CD14-positive monocyte (primary cell): Measurements from ENCODE around the gene CLEC4M. TPM values are rescaled to one million over a fixed set of nuclear protein-coding genes. Genes with fewer than 3 reads are reported as not detected.
A peak's percentile ranks its signal among the peaks of the same experiment; 100 is the strongest.

Experiments
- DNase-seq, 3 donors: peaks; one replicate each; pipeline ENCODE4 v3.0.0-alpha.2; 2011 to 2022
- H2AFZ ChIP-seq: 2 replicates; pipeline ENCODE4 v1.6.0; 2012; ENCODE audit warnings: mild to moderate bottlenecking, low read depth, low read length, inconsistent platforms; ENCODE audit not compliant: insufficient read depth, poor library complexity, severe bottlenecking
- H3K27ac ChIP-seq, 2 donors: 1 replicate in 1 of 2; 2 replicates in 1 of 2; pipeline ENCODE4 v1.5.1; 2012 to 2013; ENCODE audit warnings: low read length in 2 of 2, control low read depth in 1 of 2, inconsistent platforms in 1 of 2, low read depth in 1 of 2, mild to moderate bottlenecking in 1 of 2
- H3K27me3 ChIP-seq, 2 donors: one replicate each; pipeline versions ENCODE4 v1.6.0 to v1.6.1; 2011 to 2013; ENCODE audit warnings: low read length in 2 of 2; ENCODE audit not compliant: control insufficient read depth in 2 of 2, insufficient read depth in 2 of 2
- H3K36me3 ChIP-seq, 2 donors: replicated peaks in 1 of 2; 1 replicate in 1 of 2; 2 replicates in 1 of 2; pipeline versions ENCODE4 v1.5.1 to v1.6.1; 2012 to 2013; ENCODE audit warnings: low read length in 2 of 2, control low read depth in 1 of 2, inconsistent platforms in 1 of 2, mild to moderate bottlenecking in 1 of 2; ENCODE audit not compliant: insufficient read depth in 2 of 2, control insufficient read depth in 1 of 2
- H3K4me1 ChIP-seq, 2 donors: 1 replicate in 1 of 2; 2 replicates in 1 of 2; pipeline versions ENCODE4 v1.5.1 to v1.6.1; 2012 to 2013; ENCODE audit warnings: low read length in 2 of 2, control low read depth in 1 of 2, inconsistent platforms in 1 of 2, mild to moderate bottlenecking in 1 of 2, moderate library complexity in 1 of 2; ENCODE audit not compliant: insufficient read depth in 2 of 2, control insufficient read depth in 1 of 2
- H3K4me2 ChIP-seq: replicated peaks from 2 replicates; pipeline ENCODE3; 2012; ENCODE audit warnings: low read length, moderate library complexity, mild to moderate bottlenecking; ENCODE audit not compliant: poor library complexity, severe bottlenecking; ENCODE audit errors: extremely low read depth
- H3K4me3 ChIP-seq, 3 experiments: fragments of 200-600 bp in 1 of 3; sonication (generic) in 1 of 3; replicated peaks in 1 of 3; 1 replicate in 2 of 3; 2 replicates in 1 of 3; pipeline ENCODE4 v1.5.1; 2011 to 2013; ENCODE audit warnings: low read length in 3 of 3, mild to moderate bottlenecking in 3 of 3, control low read depth in 2 of 3, low read depth in 2 of 3, inconsistent platforms in 1 of 3, moderate library complexity in 1 of 3
- H3K79me2 ChIP-seq: 2 replicates; pipeline ENCODE4 v1.6.0; 2012; ENCODE audit warnings: mild to moderate bottlenecking, control low read depth, inconsistent platforms, low read length, moderate library complexity; ENCODE audit not compliant: insufficient read depth
- H3K9ac ChIP-seq: 2 replicates; pipeline ENCODE4 v1.6.0; 2017; ENCODE audit warnings: low read length, mild to moderate bottlenecking; ENCODE audit not compliant: insufficient read depth, poor library complexity, severe bottlenecking
- H3K9me3 ChIP-seq, 2 donors: replicated peaks in 1 of 2; 1 replicate in 1 of 2; 2 replicates in 1 of 2; pipeline versions ENCODE4 v1.5.1 to v1.6.1; 2012 to 2013; ENCODE audit warnings: low read length in 2 of 2, control low read depth in 1 of 2; ENCODE audit not compliant: control insufficient read depth in 1 of 2, insufficient read depth in 1 of 2
- H4K20me1 ChIP-seq: 2 replicates; pipeline ENCODE4 v1.6.0; 2012; ENCODE audit warnings: mild to moderate bottlenecking, low read length, control low read depth, moderate library complexity; ENCODE audit not compliant: insufficient read depth
- H3K27ac Mint-ChIP-seq, 7 donors: one replicate each; pipeline ENCODE4 v1.8.0; 2020; ENCODE audit warnings: mild to moderate bottlenecking in 7 of 7, mixed read lengths in 7 of 7, moderate library complexity in 6 of 7, inconsistent platforms in 2 of 7
- H3K27me3 Mint-ChIP-seq, 3 donors: one replicate each; pipeline ENCODE4 v1.8.0; 2021 to 2022; ENCODE audit warnings: low read depth in 3 of 3, mild to moderate bottlenecking in 3 of 3, mixed read lengths in 3 of 3, moderate library complexity in 3 of 3, inconsistent platforms in 1 of 3
- H3K36me3 Mint-ChIP-seq, 2 donors: one replicate each; pipeline ENCODE4 v1.8.0; 2020; ENCODE audit warnings: mixed read lengths in 2 of 2, inconsistent platforms in 1 of 2, mild to moderate bottlenecking in 1 of 2
- H3K4me1 Mint-ChIP-seq: one replicate; pipeline ENCODE4 v1.8.0; 2020; ENCODE audit warnings: mild to moderate bottlenecking, mixed read lengths
- H3K4me3 Mint-ChIP-seq, 2 donors: one replicate each; pipeline ENCODE4 v1.8.0; 2020; ENCODE audit warnings: mild to moderate bottlenecking in 2 of 2, mixed read lengths in 2 of 2, moderate library complexity in 1 of 2
- H3K9me3 Mint-ChIP-seq, 7 donors: one replicate each; pipeline ENCODE4 v1.8.0; 2020 to 2022; ENCODE audit warnings: mixed read lengths in 7 of 7, mild to moderate bottlenecking in 6 of 7, moderate library complexity in 6 of 7, inconsistent platforms in 2 of 7
- CTCF ChIP-seq: fragments of 200-600 bp; IDR thresholded peaks from one replicate; pipeline ENCODE4 v1.8.0; 2022; ENCODE audit warnings: antibody characterized with exemption, mild to moderate bottlenecking
- WGBS: methylation state at CpG from one replicate; pipeline ENCODE4 v1.1.5; 2013; ENCODE audit warnings: missing lambda C conversion rate; ENCODE audit not compliant: insufficient coverage; 5-methylcytosine and 5-hydroxymethylcytosine counted together
- intact Hi-C, 2 donors: fragments of 100-400 bp; cut with micrococcal nuclease; formaldehyde crosslinking; loops; one replicate each; pipeline versions ENCODE4 v1.15.0 to v1.15.1; 2023
- polyA plus RNA-seq, 3 donors: library from polyadenylated mRNA; depleted of rRNA in 1 of 3; unstranded in 2 of 3; stranded (reverse) in 1 of 3; fragments of 300-500 nt in 2 of 3; fragments of >200 nt in 1 of 3; fragmentation: Illumina TruSeq in 2 of 3; gene quantifications; 1 replicate in 2 of 3; 2 replicates in 1 of 3; pipeline ENCODE4 v1.2.3, GENCODE V29; 2012 to 2021

Gene CLEC4M
- polyA plus RNA-seq, 3 donors: not detected

GRCh38 chr19:7817801-7818200 lies 54.8 kb downstream of the CLEC4M start:
- Histone ChIP-seq H3K9me3 (peaks cover 30 to 43% of the 10 kb centered on the region in 2 donors), H3K4me2 (no peak overlapping the region), H3K4me3 (no peak overlapping the region), H3K4me1 (peaks cover 12 to 14% of the 10 kb centered on the region in 2 donors), H3K9ac (no peak overlapping the region), H2AFZ (no peak overlapping the region), H3K36me3 (no peaks in the 10 kb centered on the region), H4K20me1 (no peaks in the 10 kb centered on the region), H3K79me2 (no peaks in the 10 kb centered on the region), H3K27ac (no peak overlapping the region), H3K27me3 (peaks cover 0 to 9% of the 10 kb centered on the region in 2 donors)
- Mint-ChIP-seq H3K27me3 (peaks cover 4 to 16% (median 6%) of the 10 kb centered on the region in 3 donors), H3K27ac (no peak overlapping the region), H3K4me3 (no peak overlapping the region), H3K4me1 (peaks cover 16% of the 10 kb centered on the region), H3K9me3 (peaks cover 13 to 49% (median 39%) of the 10 kb centered on the region in 7 donors), H3K36me3 (peaks cover 0 to 8% of the 10 kb centered on the region in 2 donors)
- intact Hi-C loops: no loop called here
- DNase-seq: peak; percentile 33 to 46 (median 44)
- no peak for TF ChIP-seq CTCF
- whole genome bisulfite sequencing: 33% methylated on average over 1 of the region's 1 CpG

DNA sequence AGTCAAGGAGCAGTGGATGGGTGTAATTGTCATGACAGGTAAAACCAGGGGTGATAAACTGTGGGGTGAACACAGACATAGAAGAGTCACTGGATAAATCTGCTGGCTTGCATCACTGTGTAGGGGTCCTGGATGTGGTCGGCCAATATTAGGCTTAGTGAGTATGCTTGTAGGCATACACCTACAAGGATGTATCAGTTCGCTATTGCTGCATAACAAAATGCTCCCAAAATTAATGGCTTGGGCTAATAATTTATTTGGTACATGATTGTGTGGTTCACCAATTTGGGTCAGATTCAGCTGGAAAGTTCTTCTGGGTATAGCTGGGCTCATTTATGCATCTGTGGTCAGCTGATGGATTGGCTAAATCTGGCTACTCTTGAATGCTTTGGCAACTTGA lies 55.8 kb downstream of the CLEC4M start:
- no peak for TF ChIP-seq CTCF
- H3K27me3 ChIP-seq: peaks cover 0 to 9% of the 10 kb centered on the region in 2 donors
- no peaks in the 10 kb centered on the region for H4K20me1 ChIP-seq
- peaks cover 30 to 36% of the 10 kb centered on the region in 2 donors for H3K9me3 ChIP-seq
- H3K4me2 ChIP-seq: no peak overlapping the region
- no peak for DNase-seq
- H2AFZ ChIP-seq: no peak overlapping the region
- intact Hi-C loops: no loop called here
- no peak overlapping the region for H3K27ac ChIP-seq
- H3K4me1 ChIP-seq: peaks cover 12 to 14% of the 10 kb centered on the region in 2 donors
- no peak overlapping the region for H3K9ac ChIP-seq
- peaks cover 13 to 45% (median 33%) of the 10 kb centered on the region in 7 donors for H3K9me3 Mint-ChIP-seq
- peaks cover 16% of the 10 kb centered on the region for H3K4me1 Mint-ChIP-seq
- H3K4me3 Mint-ChIP-seq: no peak overlapping the region
- no peaks in the 10 kb centered on the region for H3K79me2 ChIP-seq
- peaks cover 5 to 18% (median 6%) of the 10 kb centered on the region in 3 donors for H3K27me3 Mint-ChIP-seq
- no peak overlapping the region for H3K4me3 ChIP-seq
- H3K36me3 ChIP-seq: no peaks in the 10 kb centered on the region
- H3K27ac Mint-ChIP-seq: no peak overlapping the region
- WGBS: 94% methylated on average over 2 of the region's 2 CpGs
- peaks cover 0 to 8% of the 10 kb centered on the region in 2 donors for H3K36me3 Mint-ChIP-seq

Other genes with a start within 250 kb of the CLEC4M start
- gene ZNF358, start 247.1 kb upstream of the CLEC4M start, polyA plus RNA-seq: 1 to 10 TPM in 2 of 3 donors, under 1 TPM in 1; 0.41 to 8.6 (median 1.0) TPM
- gene MCOLN1, start 240.6 kb upstream of the CLEC4M start, polyA plus RNA-seq: 100 to 1,000 TPM in 1 of 3 donors, 10 to 100 TPM in 2; 32.8 to 133 (median 34.3) TPM
- 100 to 1,000 TPM in 1 of 3 donors, 10 to 100 TPM in 2; 11.2 to 178 (median 14.4) TPM for gene PNPLA6, start 227.5 kb upstream of the CLEC4M start, polyA plus RNA-seq
- under 1 TPM in 1 of 3 donors, not detected in 2; 0.05 TPM for gene CAMSAP3, start 167.4 kb upstream of the CLEC4M start, polyA plus RNA-seq
- gene XAB2, start 133.7 kb upstream of the CLEC4M start, polyA plus RNA-seq: 10 to 100 TPM in 1 of 3 donors, 1 to 10 TPM in 2; 4.6 to 55.7 (median 8.8) TPM
- gene PET100, start 133.4 kb upstream of the CLEC4M start, polyA plus RNA-seq: 100 to 1,000 TPM in 2 of 3 donors, 10 to 100 TPM in 1; 64.6 to 386 (median 300) TPM
- gene PCP2, start 129.5 kb upstream of the CLEC4M start, polyA plus RNA-seq: 1 to 10 TPM in 1 of 3 donors, not detected in 2; 1.8 TPM
- gene STXBP2, start 126.1 kb upstream of the CLEC4M start, polyA plus RNA-seq: 100 to 1,000 TPM; 249 to 846 (median 327) TPM
- gene RETN, start 94.2 kb upstream of the CLEC4M start, polyA plus RNA-seq: 100 to 1,000 TPM in 1 of 3 donors, 10 to 100 TPM in 2; 42.1 to 119 (median 60.0) TPM
- gene MCEMP1, start 86.2 kb upstream of the CLEC4M start, polyA plus RNA-seq: 100 to 1,000 TPM in 2 of 3 donors, 10 to 100 TPM in 1; 79.4 to 122 (median 104) TPM
- gene TRAPPC5, start 82.4 kb upstream of the CLEC4M start, polyA plus RNA-seq: 100 to 1,000 TPM; 126 to 449 (median 414) TPM
- gene FCER2, start 61.1 kb upstream of the CLEC4M start, polyA plus RNA-seq: 1 to 10 TPM; 1.1 to 4.1 (median 2.1) TPM
- gene CLEC4G, start 31.1 kb upstream of the CLEC4M start, polyA plus RNA-seq: 1 to 10 TPM; 4.7 to 7.9 (median 7.1) TPM
- gene CD209, start 15.7 kb upstream of the CLEC4M start, polyA plus RNA-seq: 1 to 10 TPM; 1.1 to 2.1 (median 1.8) TPM
- 1 to 10 TPM in 2 of 3 donors, under 1 TPM in 1; 0.76 to 5.7 (median 1.3) TPM for gene EVI5L, start 67.0 kb downstream of the CLEC4M start, polyA plus RNA-seq
- gene PRR36, start 111.1 kb downstream of the CLEC4M start, polyA plus RNA-seq: not detected
- not detected for gene LRRC8E, start 125.3 kb downstream of the CLEC4M start, polyA plus RNA-seq
- gene MAP2K7, start 140.6 kb downstream of the CLEC4M start, polyA plus RNA-seq: 10 to 100 TPM in 1 of 3 donors, 1 to 10 TPM in 1, under 1 TPM in 1; 0.92 to 39.5 (median 1.5) TPM
- gene TGFBR3L, start 151.6 kb downstream of the CLEC4M start, polyA plus RNA-seq: not detected
- gene SNAPC2, start 157.1 kb downstream of the CLEC4M start, polyA plus RNA-seq: 10 to 100 TPM; 15.7 to 27.5 (median 18.3) TPM
- not detected for gene CTXN1, start 162.9 kb downstream of the CLEC4M start, polyA plus RNA-seq
- gene TIMM44, start 180.4 kb downstream of the CLEC4M start, polyA plus RNA-seq: 10 to 100 TPM in 2 of 3 donors, 1 to 10 TPM in 1; 9.5 to 33.2 (median 10.4) TPM
- gene ELAVL1, start 242.4 kb downstream of the CLEC4M start, polyA plus RNA-seq: 10 to 100 TPM; 25.1 to 31.1 (median 30.7) TPM